Hypothalamus (tissue), 51 donors: ENCODE data around the gene KNCN.

Experiments
- DNase-seq, 51 donors: peaks; one replicate each; lab custom pipeline; 2025; lab: John Stamatoyannopoulos, UW

KNCN gene

DNA sequence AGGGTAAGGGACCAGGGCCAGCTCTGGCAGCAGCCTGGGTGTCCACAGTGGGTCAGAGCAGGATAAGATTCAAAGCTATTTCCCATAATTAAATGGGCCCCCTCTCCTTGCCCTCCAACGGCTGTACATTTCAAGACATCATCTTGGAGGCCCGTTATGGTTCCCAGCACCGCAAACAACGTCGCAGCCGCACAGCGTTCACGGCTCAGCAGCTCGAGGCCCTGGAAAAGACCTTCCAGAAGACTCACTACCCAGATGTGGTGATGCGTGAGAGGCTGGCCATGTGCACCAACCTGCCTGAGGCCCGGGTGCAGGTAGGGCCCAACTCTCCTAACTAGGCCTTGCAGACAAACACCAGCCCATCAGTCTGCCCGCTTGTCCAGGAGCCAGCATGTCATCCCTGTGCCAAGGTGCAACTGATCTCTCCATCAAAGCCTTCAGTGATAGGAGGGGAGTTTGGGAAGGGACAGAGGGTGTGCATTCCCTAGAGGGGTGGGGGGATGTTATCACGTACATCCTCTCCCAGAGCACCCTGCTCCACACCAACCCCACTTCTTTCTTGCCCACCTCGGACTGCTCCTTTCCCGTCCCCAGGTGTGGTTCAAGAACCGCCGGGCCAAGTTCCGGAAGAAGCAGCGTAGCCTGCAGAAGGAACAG is 41.0 kb downstream of the KNCN start:
- DNase-seq: no peak

DNA sequence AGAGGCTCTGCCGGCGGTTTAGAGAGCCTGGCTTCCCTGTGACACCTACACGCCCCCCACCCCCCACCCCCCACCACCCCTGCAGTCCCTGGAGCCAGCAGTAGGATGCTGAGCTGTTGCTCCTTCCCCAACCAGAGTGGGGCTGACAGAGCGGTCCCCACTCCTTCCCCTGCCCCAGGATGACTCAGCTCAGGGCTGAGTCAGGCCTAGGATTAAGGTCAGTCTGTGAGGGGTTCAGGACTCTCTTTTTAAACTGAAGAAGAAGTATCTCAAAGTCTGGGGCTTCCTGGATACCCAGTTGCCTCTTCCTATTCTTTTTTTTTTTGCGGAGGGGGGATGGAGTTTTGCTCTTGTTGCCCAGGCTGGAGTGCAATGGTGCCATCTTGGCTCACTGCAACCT is 42.7 kb downstream of the KNCN start:
- no peak for DNase-seq

DNA sequence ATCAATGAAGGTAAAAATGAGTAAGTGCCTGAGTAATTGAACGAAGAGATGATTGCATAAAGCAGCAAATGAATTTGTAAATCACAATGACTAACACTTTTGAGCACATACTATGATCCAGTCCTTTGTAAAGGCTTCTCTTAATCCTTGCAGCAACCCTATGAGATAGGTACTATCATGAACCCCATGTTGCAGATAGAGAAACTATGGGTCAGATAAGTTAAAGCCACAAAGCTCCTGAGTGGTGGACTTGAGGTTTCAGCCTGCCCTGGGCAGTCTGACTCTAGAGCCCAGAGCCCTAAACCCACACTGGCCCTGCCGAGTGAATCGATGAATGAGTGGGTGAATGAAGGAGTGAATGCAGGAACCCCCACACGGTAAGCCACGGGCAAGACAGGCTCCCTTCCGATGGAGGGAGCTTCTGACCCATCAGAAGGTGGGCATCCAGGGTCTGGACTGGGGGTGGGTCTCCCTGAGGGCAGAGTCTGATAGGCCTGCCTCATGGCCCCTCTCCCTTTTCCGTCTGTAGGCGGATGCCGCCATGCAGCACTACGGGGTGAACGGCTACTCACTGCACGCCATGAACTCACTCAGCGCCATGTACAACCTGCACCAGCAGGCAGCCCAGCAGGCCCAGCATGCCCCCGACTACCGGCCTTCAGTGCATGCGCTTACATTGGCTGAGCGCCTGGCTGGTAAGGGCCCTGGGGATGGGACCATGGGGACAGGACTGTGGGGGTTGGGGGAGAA is 44.8 kb downstream of the KNCN start:
- no peak for DNase-seq

DNA sequence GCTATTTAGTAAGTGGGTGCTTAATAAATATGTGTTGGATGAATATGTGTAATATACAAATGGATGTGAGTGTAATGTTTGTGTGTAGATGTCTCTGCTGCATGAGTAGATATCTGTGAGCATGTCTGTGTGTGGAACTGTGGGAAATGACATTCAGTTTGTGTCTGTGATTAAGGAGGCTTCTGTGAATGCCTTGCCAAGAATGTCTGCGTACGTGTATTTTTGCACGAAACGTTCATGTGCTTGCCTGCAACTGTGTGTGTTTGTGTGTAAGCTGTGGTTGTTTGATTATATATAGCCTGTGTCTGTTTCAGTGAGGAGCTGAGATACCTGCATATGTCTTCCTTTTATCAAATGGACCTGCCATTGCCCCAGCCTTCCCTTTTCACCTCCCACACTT is 48.0 kb downstream of the KNCN start:
- no peak for DNase-seq

DNA sequence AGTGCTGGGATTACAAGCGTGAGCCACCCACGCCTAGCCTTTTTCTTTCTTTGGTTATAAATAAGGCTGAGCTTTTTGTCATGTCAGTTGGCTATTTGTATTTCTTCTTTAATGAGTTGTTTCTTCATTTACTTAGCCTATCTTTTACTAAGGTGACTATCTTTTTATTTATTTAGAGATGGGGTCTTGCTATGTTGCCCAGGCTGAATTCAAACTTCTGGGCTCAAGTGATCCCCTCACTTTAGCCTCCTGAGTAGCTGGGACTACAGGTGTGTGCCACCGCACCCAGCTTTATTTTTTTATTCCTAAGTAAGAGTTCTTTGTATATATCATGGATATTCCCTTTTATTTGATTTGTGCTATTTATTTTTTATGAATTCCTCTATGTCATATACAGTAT is 49.9 kb downstream of the KNCN start:
- DNase-seq: no peak

DNA sequence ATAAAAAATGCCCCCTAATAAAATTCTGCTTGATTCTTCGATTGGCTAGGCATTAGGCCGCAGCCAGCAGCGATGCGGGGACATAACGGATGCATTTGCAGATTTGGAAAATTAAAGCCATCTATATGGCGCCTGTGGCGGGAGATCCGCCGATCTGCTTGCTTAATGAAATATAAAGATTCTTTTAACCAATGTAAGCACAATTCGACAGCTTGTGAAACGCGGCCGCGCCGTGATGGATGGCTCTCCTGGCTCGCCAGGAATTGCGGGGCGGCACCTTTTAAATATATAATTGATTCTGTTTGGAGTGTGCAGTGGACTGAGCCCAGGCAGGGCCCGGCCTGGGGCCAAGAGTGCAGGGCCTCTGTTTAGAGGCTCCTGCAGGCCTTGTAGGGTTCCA is 53.8 kb downstream of the KNCN start:
- no peak for DNase-seq

DNA sequence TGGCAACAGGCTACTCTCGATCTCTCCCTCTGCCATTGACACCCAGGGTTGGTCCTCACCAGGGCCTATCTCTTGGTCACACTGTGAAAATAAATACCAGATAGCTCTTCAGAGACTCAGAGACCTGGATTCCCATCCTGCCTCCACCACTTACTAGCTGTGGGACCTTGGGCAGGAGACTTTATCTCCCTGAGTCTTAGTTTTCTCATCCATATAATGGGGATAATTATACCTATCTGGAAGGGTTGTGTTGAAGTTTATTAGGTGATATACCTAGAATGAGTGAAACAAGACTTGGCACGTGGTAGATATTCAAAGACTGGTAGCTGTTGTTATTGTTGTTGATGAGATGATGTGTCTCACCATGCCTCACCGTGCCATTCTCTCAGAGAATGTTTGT is 54.4 kb downstream of the KNCN start:
- DNase-seq: no peak

DNA sequence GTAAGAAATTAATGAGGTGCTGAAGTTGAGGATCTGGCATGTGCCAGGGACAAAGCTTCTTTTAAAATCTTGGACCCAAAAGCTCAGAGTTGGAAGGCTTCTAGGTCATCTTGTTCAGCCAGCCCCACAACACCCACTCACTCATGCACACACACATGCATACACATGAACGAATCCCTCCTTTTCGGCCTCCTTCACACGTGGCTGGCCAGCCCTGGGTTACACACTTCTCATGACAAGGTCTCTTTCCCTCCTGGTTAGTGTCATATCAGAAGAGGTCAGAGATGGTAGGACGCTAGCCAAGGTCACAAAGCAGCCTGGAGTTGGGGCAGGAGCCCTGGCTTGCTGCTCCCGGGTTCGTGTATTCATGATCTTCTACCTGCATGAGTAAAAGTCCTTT is 54.9 kb downstream of the KNCN start:
- DNase-seq: no peak

DNA sequence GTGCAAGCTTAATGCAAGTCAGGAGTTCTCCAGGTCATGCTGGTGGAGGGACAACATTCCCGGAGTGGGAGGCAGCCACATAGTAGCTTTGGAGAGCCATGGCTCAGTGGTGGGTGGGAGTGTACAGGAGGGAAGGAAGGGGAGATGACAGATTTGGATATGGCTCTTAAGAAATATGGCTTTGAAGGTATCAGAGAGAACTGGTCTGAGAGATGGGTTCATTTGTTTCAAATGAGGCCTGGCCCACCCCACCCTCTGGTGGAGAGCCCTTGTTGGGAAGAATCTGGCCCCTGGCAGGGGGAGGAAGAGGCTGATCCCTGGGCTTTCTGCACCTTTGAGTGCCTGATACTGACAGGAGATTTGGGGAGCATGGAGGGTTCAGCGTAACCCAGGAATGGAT is 55.7 kb downstream of the KNCN start:
- no peak for DNase-seq
